BJ (cell line): ENCODE results near the gene ARHGAP24. TPM values are rescaled to one million over a fixed set of nuclear protein-coding genes. Genes with fewer than 3 reads are reported as not detected.

Source experiments
- CTCF ChIA-PET: fragments of 350-600 bp; formaldehyde crosslinking; extraction: SDS; loops from one replicate; lab custom pipeline; 2021; ENCODE audit warnings: antibody characterized with exemption, inconsistent platforms; lab: Yijun Ruan, JAX
- POLR2A ChIA-PET: fragments of 300-600 bp; sonication (Branson Sonifier 250); formaldehyde crosslinking; extraction: SDS; loops from one replicate; lab custom pipeline; 2021; ENCODE audit warnings: antibody characterized with exemption; lab: Charles Lee
- DNase-seq: peaks from one replicate; pipeline ENCODE4 v3.0.0-alpha.2; 2011; ENCODE audit warnings: low read depth
- H3K27me3 ChIP-seq: 2 replicates; pipeline ENCODE4 v1.6.0; 2011; ENCODE audit warnings: low read length; ENCODE audit not compliant: control insufficient read depth, insufficient read depth
- H3K36me3 ChIP-seq: 2 replicates; pipeline ENCODE4 v1.5.1; 2011; ENCODE audit warnings: low read length; ENCODE audit not compliant: control insufficient read depth, insufficient read depth
- H3K4me3 ChIP-seq: 2 replicates; pipeline ENCODE4 v1.5.1; 2011; ENCODE audit warnings: low read depth, mild to moderate bottlenecking, control low read depth, low read length
- polyA plus RNA-seq: library from polyadenylated mRNA; depleted of rRNA; stranded (reverse); fragments of >200 nt; gene quantifications from 2 replicates; pipeline ENCODE4 v1.2.3, GENCODE V29; 2011
- TF ChIP-seq, protein P1 (sequence below): IDR thresholded peaks from 2 replicates; pipeline ENCODE4 v1.5.1; 2011; ENCODE audit warnings: low read depth, mild to moderate bottlenecking, control low read depth, inconsistent platforms, low read length, moderate library complexity; ENCODE audit not compliant: insufficient read depth

ARHGAP24 gene
- polyA plus RNA-seq, 1 experiment = 17.7 TPM

DNA sequence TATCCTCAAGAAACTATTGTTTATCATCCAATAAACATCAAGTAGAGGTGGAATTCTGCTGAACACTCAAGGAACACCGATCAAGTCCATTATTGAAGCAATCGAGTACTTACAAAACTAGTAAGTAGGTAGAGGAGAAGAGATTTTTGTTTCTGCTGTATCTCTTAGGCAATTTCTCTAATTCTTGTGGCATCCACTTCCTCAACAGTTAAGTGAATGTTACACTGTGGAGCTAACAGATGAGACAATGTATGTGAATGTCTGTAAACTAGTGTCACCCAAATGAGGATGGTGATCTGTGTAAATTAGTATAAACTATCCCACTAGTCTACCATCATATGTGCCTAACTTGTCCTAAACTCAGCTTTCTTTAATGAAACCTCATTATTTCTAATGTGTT is 261.6 kb downstream of the ARHGAP24 start:
- H3K4me3 ChIP-seq = no peak overlapping the region
- no peak for DNase-seq
- TF ChIP-seq, protein P1, sequence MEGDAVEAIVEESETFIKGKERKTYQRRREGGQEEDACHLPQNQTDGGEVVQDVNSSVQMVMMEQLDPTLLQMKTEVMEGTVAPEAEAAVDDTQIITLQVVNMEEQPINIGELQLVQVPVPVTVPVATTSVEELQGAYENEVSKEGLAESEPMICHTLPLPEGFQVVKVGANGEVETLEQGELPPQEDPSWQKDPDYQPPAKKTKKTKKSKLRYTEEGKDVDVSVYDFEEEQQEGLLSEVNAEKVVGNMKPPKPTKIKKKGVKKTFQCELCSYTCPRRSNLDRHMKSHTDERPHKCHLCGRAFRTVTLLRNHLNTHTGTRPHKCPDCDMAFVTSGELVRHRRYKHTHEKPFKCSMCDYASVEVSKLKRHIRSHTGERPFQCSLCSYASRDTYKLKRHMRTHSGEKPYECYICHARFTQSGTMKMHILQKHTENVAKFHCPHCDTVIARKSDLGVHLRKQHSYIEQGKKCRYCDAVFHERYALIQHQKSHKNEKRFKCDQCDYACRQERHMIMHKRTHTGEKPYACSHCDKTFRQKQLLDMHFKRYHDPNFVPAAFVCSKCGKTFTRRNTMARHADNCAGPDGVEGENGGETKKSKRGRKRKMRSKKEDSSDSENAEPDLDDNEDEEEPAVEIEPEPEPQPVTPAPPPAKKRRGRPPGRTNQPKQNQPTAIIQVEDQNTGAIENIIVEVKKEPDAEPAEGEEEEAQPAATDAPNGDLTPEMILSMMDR = no peak
- CTCF ChIA-PET = interaction anchor here (1.3 kb wide), 1 partner anchor 11 kb away, joined by 4 read pairs; no protein-coding TSS in a partner anchor
- POLR2A ChIA-PET = no interaction called here
- H3K36me3 ChIP-seq = no peaks in the 10 kb centered on the region
- no peaks in the 10 kb centered on the region for H3K27me3 ChIP-seq

DNA sequence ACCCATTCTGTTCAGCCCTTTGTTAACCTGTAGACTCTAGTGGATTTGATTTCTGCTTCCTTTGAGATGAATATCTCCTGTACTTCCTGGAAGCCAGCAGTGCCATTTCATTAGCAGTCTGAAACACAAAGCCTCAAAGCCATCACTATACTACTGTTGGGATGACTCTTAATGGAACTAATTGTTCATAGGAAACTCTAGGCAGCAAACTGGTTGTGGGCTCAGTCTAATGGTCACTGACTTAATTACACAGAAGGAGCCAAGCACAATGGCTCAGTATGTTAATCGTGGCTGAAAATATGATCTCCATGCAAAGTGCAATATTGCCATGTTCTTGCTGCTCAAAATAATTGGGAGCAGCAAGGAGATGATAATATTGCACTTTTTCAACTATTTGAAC is 262.3 kb downstream of the ARHGAP24 start:
- H3K36me3 ChIP-seq = no peaks in the 10 kb centered on the region
- ChIA-PET POLR2A (no interaction called here), CTCF (no interaction called here)
- H3K4me3 ChIP-seq = no peak overlapping the region
- TF ChIP-seq, protein P1 = no peak
- H3K27me3 ChIP-seq = no peaks in the 10 kb centered on the region
- DNase-seq = no peak

DNA sequence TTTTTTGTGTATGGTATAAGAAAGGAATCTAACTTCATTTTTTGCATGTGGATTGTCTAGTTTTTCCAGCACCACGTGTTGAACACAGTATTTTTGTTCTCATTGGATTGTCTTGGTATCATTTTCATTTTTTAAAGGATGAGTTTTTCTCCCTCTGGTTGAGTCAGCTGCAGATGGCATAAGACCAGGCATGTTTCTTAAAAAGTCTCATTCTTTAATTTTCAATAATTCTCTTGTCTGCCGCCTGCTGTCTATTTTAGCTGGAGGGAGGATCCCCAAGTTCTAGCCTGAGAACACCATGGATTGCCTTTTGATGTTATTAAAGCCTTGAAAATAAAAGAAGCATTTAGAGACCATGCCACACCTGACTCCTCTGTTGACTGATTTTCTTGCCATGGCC is 263.8 kb downstream of the ARHGAP24 start:
- no peaks in the 10 kb centered on the region for H3K36me3 ChIP-seq
- ChIA-PET CTCF (interaction anchor here (1.1 kb wide), 1 partner anchor 58 kb away, joined by 4 read pairs; no protein-coding TSS in a partner anchor), POLR2A (no interaction called here)
- H3K4me3 ChIP-seq = no peak overlapping the region
- TF ChIP-seq, protein P1 = no peak
- no peak for DNase-seq
- H3K27me3 ChIP-seq = no peaks in the 10 kb centered on the region

DNA sequence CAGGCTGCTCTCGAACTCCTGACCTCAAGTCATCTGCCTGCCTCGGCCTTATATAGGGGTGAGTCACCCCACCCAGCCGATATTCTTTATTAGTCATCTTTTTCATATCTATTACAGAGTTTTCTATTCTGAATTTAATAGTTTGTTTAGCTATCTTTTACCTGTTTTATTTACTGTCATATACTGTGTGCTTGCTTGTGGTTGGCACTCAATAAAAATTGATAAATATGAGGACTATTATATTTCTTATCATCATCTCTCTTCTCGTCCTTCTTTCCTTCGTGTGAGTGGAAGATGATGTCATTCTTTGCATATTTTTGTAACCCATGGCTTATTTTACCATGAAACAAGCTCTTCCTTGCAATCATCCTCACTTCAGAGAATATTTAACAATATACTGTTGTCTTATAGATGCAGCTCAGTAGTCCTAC is 265.5 kb downstream of the ARHGAP24 start:
- DNase-seq = no peak
- Histone ChIP-seq H3K4me3 (no peak overlapping the region), H3K27me3 (no peaks in the 10 kb centered on the region), H3K36me3 (no peaks in the 10 kb centered on the region)
- TF ChIP-seq, protein P1 = no peak
- ChIA-PET CTCF (no interaction called here), POLR2A (interaction anchor here (0.6 kb wide), 1 partner anchor 215 kb away, joined by 3 read pairs; no protein-coding TSS in a partner anchor)

DNA sequence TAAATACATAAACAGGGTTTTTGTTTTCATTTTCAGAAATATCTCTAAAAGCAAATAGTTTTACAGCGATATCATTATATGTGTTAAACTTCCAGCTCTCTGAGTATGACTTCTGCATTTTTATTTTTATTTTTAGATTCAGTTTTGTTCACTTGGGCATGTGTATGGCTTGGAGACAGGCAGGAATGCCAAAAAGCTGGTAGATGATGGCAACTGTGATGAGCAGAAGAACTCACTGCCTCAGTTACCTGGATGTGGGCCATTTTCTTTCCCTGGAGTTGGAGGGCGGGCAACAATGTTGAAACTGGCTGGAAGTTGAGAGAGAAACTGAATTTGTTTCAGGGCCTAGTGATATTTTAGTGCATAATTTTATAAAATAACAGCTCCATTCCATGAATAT is 266.4 kb downstream of the ARHGAP24 start:
- Histone ChIP-seq H3K4me3 (no peak overlapping the region), H3K27me3 (no peaks in the 10 kb centered on the region), H3K36me3 (no peaks in the 10 kb centered on the region)
- ChIA-PET CTCF (interaction anchor here (1.1 kb wide), 1 partner anchor 227 kb away, joined by 3 read pairs; no protein-coding TSS in a partner anchor), POLR2A (interaction anchor here (0.5 kb wide), 1 partner anchor 377 kb away, joined by 3 read pairs; no protein-coding TSS in a partner anchor)
- DNase-seq = no peak
- TF ChIP-seq, protein P1 = no peak
